ENCODE results near the gene C3.

Gene C3

GRCh38 chr19:6680141-6680540 lies 40.3 kb downstream of the C3 start:
- H3K27ac ChIP-seq = no peak overlapping the region
- CTCF ChIA-PET = no interaction called here
- TF ChIP-seq CTCF (conservative IDR thresholded peaks at IDR 0.05; ENCODE audit: low read depth) = no peak
- DNase-seq (ENCODE audit: low spot score) = no peak
- POLR2A ChIA-PET (ENCODE audit: low non-redundant PET) = no interaction called here

DNA sequence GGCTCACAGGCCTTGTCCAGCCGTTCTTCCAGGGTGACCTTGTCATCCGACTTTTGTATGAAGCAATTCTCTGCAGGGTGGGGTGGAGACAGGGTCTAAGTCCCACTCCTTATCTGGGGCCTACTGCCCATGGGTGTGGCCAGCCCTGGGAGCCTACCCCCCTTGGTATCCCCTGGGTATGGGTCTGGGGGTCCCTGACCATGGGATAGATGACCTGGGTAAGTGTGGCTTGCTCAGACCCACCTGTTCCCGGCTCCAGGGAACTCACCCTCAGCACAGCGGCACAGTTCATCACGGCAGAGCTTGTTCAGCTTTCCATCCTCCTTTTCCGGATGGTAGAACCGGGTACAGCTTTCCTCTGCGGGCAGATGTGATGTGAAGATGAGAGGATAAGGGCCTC lies 41.3 kb downstream of the C3 start:
- POLR2A ChIA-PET (ENCODE audit: low non-redundant PET) = no interaction called here
- CTCF ChIA-PET = interaction anchor here (0.7 kb wide), 1 partner anchor 176 kb away, joined by 3 read pairs; no protein-coding TSS in a partner anchor
- no peak for TF ChIP-seq CTCF (conservative IDR thresholded peaks at IDR 0.05; ENCODE audit: low read depth)
- no peak for DNase-seq (ENCODE audit: low spot score)
- no peak overlapping the region for H3K27ac ChIP-seq

- ChIA-PET CTCF (interaction anchor here (0.7 kb wide), 1 partner anchor 175 kb away, joined by 3 read pairs; no protein-coding TSS in a partner anchor), POLR2A (ENCODE audit: low non-redundant PET) (no interaction called here)
- no peak for TF ChIP-seq CTCF (conservative IDR thresholded peaks at IDR 0.05; ENCODE audit: low read depth)
- DNase-seq (ENCODE audit: low spot score) = no peak
- H3K27ac ChIP-seq = no peak overlapping the region
Measured at GRCh38 chr19:6678690-6679109, 41.8 kb downstream of the C3 start.

GRCh38 chr19:6677883-6678689 lies 42.4 kb downstream of the C3 start:
- TF ChIP-seq CTCF (conservative IDR thresholded peaks at IDR 0.05; ENCODE audit: low read depth) = no peak
- no peak overlapping the region for H3K27ac ChIP-seq
- DNase-seq (ENCODE audit: low spot score) = no peak
- ChIA-PET CTCF (no interaction called here), POLR2A (ENCODE audit: low non-redundant PET) (no interaction called here)

- no peak overlapping the region for H3K27ac ChIP-seq
- no peak for DNase-seq (ENCODE audit: low spot score)
- ChIA-PET CTCF (no interaction called here), POLR2A (ENCODE audit: low non-redundant PET) (no interaction called here)
- TF ChIP-seq CTCF (conservative IDR thresholded peaks at IDR 0.05; ENCODE audit: low read depth) = no peak
Measured at GRCh38 chr19:6677495-6677882, 43.0 kb downstream of the C3 start.

DNA sequence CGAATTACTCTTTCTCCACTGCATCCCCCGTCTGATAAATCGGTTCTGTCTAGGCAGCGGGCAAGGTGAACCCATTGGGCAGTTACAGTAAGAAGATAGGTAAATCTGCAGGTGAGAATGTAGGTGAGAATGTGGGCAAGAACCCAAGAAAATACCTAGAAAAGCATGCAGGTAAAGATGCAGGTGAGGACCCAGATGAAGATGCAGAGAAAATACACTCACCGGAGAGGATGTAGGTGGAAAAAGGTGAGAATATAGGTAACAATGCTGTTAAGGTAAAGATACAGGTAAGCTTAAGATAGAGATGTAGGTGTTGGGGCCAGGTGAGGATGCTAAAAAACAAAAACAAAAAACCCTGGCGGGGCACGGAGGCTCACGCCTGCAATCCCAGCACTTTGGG lies 44.2 kb downstream of the C3 start:
- no peak for DNase-seq (ENCODE audit: low spot score)
- ChIA-PET POLR2A (ENCODE audit: low non-redundant PET) (no interaction called here), CTCF (no interaction called here)
- no peak overlapping the region for H3K27ac ChIP-seq
- TF ChIP-seq CTCF (conservative IDR thresholded peaks at IDR 0.05; ENCODE audit: low read depth) = no peak
